Measurements from ENCODE around the gene NDE1. TPM values are rescaled to one million over a fixed set of nuclear protein-coding genes. Genes with fewer than 3 reads are reported as not detected.

NDE1 gene
- total RNA-seq (144 and 149 TPM in 2 replicates), polyA plus RNA-seq (33.5 and 45.4 TPM in 2 replicates), polyA minus RNA-seq (28.3 and 61.8 TPM in 2 replicates)
- 37.3 TPM for total RNA-seq (2013)

GRCh38 chr16:15650019-15650697 is at the start of gene NDE1:
NDE1 (plus strand) TSS chr16:15650245; CDS start chr16:15664779, 14,534 bp downstream.
- Histone ChIP-seq H4K20me1 (ENCODE audit: control insufficient read depth, insufficient read depth, low read length, poor library complexity, severe bottlenecking) (peaks cover 45% of the 10 kb centered on the region), H3K4me2 (replicated peaks; ENCODE audit: low read depth, low read length, poor library complexity, severe bottlenecking) (peak within 1 kb of the TSS; percentile 80), H3K9ac (ENCODE audit: low read length) (peak within 1 kb of the TSS; percentile 81), H2AFZ (ENCODE audit: insufficient read depth, low read depth, low read length, poor library complexity, severe bottlenecking) (peak within 1 kb of the TSS; percentile 91), H3K9me3 (ENCODE audit: control extremely low read depth in 1 of 3, control insufficient read depth in 2 of 3, insufficient read depth in 1 of 3, low read length in 2 of 3) (no peaks in the 10 kb centered on the region), H3K4me3 (ENCODE audit: control extremely low read depth in 1 of 5, extremely low read depth in 1 of 5, insufficient read depth in 1 of 5, low read depth in 2 of 5, low read length in 4 of 5) (peak within 1 kb of the TSS; percentile 76 to 97 (median 85)), H3K27ac (ENCODE audit: low read length in 2 of 2) (peak within 1 kb of the TSS; percentile 86 to 88), H3K79me2 (ENCODE audit: control insufficient read depth, insufficient read depth, low read length) (peaks cover 69% of the 10 kb centered on the region), H3K27me3 (replicated peaks in 1 of 4; ENCODE audit: control extremely low read depth in 1 of 4, control insufficient read depth in 3 of 4, insufficient read depth in 4 of 4, low read length in 3 of 4) (no peaks in the 10 kb centered on the region), H3K4me1 (ENCODE audit: control insufficient read depth in 2 of 2, insufficient read depth in 2 of 2, low read length in 2 of 2) (peaks cover 21 to 36% of the 10 kb centered on the region in 2 donors), H3K36me3 (replicated peaks in 1 of 2; ENCODE audit: control extremely low read depth in 1 of 2, control insufficient read depth in 1 of 2, extremely low read depth in 1 of 2, insufficient read depth in 2 of 2, low read length in 1 of 2) (peaks cover 3 to 16% of the 10 kb centered on the region in 2 experiments)
- peak within 1 kb of the TSS; percentile 93 for H3K27ac Mint-ChIP-seq
- H3K27me3 Mint-ChIP-seq, result no peaks in the 10 kb centered on the region
- peak; percentile 96 for ATAC-seq (ENCODE audit: low read depth)
- DNase-seq, result peak; percentile 91
- H3K4me1 Mint-ChIP-seq, result peaks cover 37% of the 10 kb centered on the region
- ChIA-PET POLR2A (interaction anchor here (0.7 kb wide), 1 partner anchor 7 kb away, joined by 4 read pairs; the partner anchor contains the start of gene MARF1), CTCF (no interaction called here)
- under 1% methylated on average over 71 of the region's 71 CpGs for WGBS (ENCODE audit: insufficient coverage)
- intact Hi-C loops (cut with micrococcal nuclease), result loop anchor here (1.0 to 2.0 kb wide), 4 partner anchors 8 to 23 kb away; no protein-coding TSS in a partner anchor
- peak within 1 kb of the TSS; percentile 98 for H3K4me3 Mint-ChIP-seq
- no peak for TF ChIP-seq EZH2 (IDR thresholded peaks at IDR 0.05; ENCODE audit: borderline replicate concordance, insufficient read depth, low read depth, low read length, poor library complexity, severe bottlenecking)
- no peak for TF ChIP-seq CTCF (IDR thresholded peaks at IDR 0.05)
- no peaks in the 10 kb centered on the region for H3K9me3 Mint-ChIP-seq (ENCODE audit: insufficient read depth)
